NCI-H774 (cell line): ENCODE measurements around the gene ZSWIM6.

Experiments used
- DNase-seq: peaks from one replicate; lab custom pipeline; 2025; lab: John Stamatoyannopoulos, UW

Gene ZSWIM6

GRCh38 chr5:61591859-61592258, 259.8 kb downstream of the ZSWIM6 start:
- no peak for DNase-seq

DNA sequence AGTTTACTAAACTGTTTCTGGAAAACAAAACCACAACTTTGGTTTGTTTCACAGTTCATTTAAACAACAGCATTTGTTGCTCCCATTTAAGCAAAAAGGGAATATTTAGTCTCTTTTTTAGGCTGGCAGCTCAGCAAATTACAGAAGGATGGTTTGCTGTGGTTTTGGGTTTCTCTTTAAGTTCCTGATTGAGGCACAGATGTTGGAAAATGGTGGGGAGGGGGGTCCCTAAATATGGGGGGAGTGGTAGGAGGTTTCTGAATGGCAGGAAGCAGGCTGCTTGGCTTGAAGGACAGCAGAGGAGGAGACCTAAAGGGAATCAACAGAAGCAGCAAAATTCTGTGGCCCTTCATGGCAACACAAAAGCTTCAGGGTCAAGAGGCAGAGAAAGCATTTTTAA, 263.4 kb downstream of the ZSWIM6 start:
- DNase-seq: no peak
